OCI-LY3 (cell line): ENCODE results near the gene TMLHE.
"Not testable (repeated sequence)": the region's sequence is repeated elsewhere in the genome, so short reads cannot be mapped to it uniquely, and the experiment has no call there.

Source experiments
- CTCF ChIP-seq: fragments of 200-600, 300-600 bp; sonication (generic); IDR thresholded peaks from 2 replicates; pipeline ENCODE4 v1.5.1; 2014; ENCODE audit warnings: antibody characterized with exemption, low read length, low read depth
- EZH2phosphoT487 ChIP-seq: fragments of 200-600 bp; shearing (Covaris generic); IDR thresholded peaks from 2 replicates; pipeline ENCODE4 v1.6.1; 2018; ENCODE audit warnings: antibody characterized with exemption, mixed run types, low read depth

GRCh38 chrX:155457761-155458447 lies 154.8 kb downstream of the TMLHE start:
- not testable (repeated sequence) for TF ChIP-seq CTCF, EZH2phosphoT487
